NCI-H187 (cell line): ENCODE results near the gene KBTBD4.
A peak's percentile ranks its signal among the peaks of the same experiment; 100 is the strongest.

Experiments used
- DNase-seq, 2 experiments: peaks; one replicate each; lab custom pipeline; 2025; lab: John Stamatoyannopoulos, UW

Gene KBTBD4

DNA sequence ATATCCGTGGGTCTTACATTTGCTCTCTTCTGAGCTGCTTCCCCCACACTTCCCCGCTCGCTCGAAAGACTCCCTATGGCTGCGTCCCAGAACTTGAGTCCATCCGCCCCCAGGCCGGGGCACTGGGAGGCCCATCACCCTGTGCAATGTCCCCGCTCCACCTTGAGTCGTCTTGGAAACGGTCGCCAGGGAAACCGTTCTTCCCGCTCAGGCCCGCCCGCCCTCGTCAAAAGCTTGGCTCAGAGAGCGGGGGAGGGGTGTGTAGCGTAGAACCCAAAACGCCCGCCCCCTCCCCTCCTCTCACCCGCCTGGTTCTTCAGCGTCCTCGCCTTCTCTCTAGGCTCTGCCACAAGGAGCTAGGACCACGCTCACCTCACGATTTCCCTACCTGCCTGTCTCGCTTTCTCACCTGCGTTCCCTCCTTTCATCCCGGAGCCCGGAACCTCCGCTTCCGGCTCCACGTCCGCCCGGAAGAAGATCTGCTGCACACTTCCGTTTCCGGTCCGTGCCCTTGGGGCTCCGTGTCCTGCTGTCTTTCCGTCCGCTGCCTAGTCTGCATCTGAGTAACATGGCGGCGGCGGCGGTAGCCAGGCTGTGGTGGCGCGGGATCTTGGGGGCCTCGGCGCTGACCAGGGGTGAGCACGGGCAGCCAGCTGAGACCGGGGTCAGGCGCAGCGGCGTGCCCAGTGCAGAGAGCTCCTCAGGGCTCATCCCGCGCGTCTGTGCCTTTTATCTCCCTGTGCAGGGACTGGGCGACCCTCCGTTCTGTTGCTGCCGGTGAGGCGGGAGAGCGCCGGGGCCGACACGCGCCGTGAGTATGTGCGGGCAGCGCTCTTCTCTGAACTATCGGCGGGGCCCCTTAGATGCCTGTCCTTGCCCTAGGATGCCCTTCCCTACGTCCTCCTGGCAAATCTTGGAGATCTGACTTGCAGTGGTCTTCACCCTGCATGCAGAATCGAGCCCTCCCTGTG, at the start of gene KBTBD4, which contains the start of gene NDUFS3:
KBTBD4 (minus strand) TSS at position 447 of the 971 bp plus-strand sequence; CDS start at position 428, 19 bp downstream.
NDUFS3 (plus strand) TSS at position 551 of the 971 bp plus-strand sequence; CDS start at position 569, 18 bp downstream.
- peak; percentile 76 to 99 for DNase-seq

DNA sequence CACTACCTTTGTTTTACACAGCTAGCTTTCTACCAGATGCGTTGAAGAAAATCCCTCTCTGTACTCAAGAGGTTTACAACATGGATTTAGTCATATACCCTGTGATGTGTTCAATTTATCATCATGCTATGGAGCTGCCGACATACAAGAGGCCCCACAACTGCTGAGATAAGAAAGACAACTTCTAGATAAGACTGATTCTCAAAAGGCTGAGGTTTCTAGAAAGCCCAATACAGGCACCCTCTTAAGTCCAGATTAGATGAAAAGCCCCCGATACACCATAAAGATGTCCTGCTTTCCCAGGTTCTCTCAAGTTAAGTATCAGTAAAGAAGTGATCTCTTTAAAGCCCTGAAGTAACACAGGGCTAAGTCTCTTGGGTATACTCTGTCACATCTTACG, 49.3 kb upstream of the KBTBD4 start:
- DNase-seq, result no peak

DNA sequence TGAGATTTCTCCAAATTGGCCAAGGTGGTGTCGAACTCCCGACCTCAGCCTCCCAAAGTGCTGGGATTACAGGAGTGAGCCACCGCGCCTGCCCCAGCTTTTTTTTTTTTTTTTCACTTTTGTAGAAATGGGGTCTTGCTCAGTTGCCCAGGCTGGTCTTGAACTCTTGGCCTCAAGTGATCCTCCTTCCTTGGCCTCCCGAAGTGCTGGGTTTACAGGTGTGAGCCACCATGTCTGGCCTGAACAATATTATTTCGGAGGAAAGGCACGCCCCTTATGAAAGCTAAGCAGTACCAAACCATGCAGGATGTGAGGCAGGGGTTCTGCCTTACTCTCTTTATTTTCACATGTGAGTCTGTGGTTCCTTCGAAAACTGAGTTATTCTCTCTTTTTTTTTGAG, 47.5 kb upstream of the KBTBD4 start:
- no peak for DNase-seq

DNA sequence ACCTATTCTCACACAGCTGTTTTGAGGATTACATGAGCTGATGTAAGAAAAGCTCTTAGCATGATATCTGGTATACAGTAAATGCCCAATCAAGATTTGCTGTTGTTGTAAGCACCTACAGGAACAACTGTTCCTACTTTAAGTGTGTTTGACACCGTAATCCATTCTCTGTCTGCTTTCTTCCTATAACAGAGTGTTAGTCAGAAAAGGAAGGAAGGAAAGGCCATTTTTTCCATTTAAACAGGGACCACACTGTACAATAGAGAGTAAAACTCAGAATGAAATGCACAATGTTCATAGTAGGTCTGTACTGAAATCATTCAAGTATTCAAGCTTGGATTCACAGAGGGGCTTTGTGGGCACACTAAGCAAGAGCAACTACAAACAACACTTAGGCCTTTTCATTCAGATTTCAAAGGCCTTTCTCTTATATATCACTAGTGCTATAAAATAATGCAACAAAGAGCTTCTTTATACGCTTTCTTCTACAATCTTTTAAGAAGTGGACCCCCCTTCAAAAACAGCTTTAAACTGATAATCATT, 42.1 kb upstream of the KBTBD4 start:
- DNase-seq, result no peak

DNA sequence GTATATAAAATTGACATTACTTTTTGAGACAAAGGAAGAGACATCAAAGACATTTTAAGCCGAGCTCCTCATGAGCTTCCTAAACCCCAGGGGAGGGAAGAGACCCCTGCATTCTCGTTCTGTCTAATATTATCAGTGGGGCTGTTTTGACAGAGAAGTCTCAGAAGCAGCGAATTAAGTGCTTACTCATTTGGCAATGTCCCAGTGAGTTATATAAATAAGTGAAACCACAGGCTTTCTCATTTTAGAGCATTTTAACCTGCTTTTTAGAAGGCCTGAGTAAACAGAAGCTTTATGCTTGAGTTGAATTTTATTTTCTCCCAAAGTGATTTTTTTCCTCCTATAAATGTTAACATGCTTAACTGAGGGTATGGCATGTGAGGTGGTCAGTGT, 38.6 kb upstream of the KBTBD4 start:
- no peak for DNase-seq

DNA sequence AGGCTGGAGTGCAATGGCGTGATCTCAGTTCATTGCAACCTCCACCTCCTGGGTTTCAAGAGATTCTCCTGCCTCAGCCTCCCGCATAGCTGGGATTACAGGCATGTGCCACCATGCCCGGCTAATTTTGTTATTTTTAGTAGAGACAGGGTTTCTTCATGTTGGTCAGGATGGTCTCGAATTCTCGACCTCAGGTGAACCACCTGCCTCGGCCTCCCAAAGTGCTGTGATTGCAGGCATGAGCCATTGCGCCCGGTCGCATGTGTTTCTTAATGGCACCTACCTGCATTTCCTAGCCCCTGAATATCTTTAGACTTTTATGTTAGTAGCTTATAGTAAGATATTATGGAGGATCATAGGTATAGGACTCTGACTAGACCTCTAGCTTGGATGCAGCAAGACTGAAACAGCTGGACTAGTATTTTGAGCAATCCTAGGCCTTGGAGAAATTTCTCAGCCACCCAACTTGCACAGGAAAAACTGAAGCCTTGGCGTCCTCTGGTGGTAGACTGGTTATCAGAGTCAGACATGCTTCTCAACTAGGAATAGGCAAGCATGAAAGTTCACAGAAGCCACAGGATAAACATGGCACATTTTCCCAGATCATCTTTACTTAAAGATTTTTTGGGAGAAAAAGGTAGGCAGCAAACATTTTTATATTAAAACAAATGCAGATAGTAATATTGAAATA, 38.1 kb upstream of the KBTBD4 start:
- no peak for DNase-seq

DNA sequence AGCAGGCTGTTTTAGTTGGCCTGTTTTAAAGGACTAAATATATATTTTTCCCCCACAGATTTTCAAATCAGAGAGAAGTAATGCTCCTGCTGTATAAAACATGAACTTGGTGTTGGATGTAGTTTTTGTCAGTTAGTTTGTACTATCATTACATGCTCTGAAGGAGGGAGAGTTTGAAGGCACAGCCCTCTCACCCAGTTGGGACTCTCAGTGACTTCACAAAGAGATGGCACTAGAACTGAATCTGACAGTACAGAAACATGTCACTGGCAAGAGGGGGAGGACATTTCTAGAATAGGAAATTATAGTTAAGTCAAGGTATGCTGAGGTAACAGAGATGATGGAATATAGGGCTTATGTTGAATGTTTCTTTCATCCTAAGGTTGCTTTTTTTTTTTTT, 36.5 kb upstream of the KBTBD4 start:
- no peak for DNase-seq

DNA sequence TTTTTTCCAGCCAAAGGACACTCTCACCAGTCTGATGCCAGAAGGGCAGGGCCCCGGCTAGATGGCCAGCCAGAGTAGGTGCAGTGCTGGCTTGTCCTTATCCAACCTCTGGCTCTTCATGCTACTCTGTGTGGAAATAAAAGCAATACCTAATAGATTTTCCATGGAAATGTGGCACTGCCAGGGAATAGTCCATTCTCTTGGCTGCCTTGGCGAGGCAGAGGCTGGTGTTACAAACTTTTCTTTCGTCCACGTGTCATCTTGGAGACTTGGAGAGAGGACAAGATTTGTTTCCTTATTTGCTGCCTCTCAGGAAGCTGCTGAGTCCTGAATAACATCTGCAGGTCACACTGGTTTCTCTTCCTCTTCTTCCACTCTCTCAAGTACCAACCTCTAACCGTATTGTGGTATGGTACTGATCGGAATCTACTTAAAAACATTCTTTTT, 32.6 kb upstream of the KBTBD4 start:
- DNase-seq, result no peak

DNA sequence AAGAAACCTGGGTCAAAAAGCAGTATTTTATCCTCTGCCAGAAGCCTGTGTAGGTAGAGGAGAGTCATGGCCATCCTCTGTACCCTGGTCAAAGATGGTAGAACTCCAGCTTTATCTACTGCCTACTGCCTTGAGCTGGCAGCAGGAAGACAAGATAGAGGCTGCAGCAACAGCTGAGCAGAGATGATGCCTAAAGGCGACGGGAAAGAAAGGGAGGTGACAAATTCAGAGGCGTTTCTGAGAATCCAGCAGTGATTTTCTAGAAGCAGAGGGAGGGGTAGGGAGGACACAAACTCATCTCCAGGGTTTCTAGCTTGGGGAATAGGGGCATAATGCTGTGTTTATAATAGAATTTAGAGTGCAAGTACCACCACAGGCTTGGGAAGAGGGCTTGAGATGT, 30.9 kb upstream of the KBTBD4 start:
- DNase-seq, result no peak

DNA sequence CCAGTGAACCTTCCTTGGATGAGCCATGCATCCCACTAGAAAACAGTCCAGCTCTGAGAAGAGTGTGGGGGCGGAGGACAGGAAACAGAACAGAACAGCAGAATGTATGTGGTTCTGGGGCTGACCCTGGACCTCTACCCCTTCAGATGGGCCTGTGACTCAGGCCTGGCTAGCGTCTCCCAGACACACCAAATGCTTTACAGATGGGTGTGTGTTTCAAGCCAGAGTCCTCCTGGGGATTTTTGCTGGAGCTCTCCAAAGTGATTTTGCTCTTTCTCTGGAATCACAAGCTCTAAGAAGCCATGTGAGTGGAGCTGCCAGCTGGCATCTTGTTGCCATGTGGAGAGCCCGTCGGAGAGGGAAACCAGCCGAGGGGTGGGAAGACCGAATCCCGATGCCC, 28.6 kb upstream of the KBTBD4 start:
- no peak for DNase-seq

DNA sequence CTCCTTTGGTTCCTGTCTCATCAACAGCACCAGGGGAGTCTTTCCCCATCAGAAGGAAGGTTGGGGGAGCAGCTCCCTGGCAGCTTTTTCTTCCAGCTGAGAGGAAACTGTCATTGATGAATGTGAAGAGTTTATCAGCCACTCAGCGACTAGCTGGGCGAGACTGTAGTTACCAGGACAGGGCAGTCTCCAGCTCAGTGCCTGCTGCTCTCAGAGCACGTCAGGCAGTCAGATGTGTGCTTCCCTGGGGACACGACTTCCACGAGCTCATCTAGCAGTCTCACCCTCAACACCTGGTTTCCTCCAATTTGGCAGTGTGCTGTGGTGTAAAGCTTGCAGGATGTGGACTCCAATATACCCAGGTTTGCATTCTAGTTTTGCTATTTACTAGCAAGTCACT, 28.0 kb upstream of the KBTBD4 start:
- no peak for DNase-seq

DNA sequence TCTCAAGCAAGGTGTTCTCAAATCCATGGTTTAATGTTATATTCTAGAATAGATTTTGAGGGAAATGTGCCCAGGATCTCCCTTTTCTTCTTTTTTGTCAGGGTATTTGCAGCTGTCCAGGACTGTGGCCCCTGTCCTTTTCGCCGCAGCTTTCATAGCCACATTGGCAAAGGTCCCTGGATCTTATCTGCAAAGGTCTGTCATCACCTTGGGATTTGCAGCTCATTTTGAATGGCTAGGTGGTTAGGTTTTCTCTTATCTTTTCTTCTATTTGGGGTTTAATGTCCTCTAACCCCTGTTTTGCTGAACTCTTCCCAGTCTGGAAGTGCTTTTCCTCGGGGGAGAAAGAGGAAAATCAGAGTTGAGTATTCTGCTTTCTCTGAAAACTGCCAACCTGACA, 27.2 kb upstream of the KBTBD4 start:
- DNase-seq, result no peak

DNA sequence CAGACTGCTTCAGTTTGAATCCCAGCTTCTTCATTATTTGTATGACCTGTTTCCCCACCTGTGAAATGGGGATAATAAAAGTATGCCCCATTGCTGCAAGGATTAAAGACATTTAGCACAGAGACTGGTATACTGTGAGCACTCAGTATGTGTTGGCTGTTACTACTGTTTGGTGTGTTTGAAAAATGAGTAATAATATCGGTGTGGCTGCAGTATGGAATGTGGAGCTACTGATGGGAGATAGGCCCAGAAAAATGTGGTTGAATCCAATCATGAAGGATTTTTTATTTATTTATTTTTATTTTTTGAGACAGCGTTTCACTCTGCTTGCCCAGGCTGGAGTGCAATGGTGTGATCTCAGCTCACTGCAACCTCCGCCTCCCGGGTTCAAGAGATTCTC, 24.5 kb upstream of the KBTBD4 start:
- no peak for DNase-seq

DNA sequence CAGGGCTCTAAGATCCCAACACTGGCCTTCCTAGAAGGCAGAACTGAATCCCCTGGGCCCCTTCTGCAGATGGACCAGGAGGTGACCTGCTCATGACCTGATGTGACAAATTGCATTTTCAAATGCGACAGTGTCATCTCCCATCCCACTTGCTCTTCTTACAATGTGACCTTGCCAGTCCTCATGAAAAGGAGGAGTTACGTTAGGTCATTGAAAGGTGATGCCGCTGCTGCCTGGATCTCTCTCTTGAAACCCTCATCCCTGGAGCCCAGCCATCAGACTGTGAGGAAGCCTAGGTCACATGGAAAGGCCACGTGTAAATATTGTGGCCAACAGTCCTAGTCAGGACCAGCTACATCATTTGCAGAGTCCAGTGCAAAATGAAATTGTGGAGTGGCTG, 21.1 kb upstream of the KBTBD4 start:
- DNase-seq, result no peak

DNA sequence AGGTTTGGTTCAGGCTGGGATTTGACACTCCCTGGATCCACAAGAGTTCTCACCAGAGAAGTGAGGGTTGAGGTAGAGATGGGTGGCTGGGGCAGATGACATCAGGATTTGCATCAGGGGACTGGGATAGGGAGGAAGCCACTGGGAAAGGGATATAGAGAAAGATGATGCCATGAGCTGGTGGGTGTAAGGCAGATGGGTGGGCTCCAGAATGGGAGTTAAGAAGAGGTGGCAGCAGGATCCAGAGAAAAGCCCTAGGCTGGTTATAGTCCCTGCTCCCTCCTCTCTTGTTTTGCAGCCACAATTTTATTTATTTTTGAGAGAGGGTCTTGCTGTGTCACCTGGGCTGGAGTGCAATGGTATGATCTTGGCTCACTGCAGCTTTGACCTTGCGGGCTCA, 17.2 kb upstream of the KBTBD4 start:
- no peak for DNase-seq

DNA sequence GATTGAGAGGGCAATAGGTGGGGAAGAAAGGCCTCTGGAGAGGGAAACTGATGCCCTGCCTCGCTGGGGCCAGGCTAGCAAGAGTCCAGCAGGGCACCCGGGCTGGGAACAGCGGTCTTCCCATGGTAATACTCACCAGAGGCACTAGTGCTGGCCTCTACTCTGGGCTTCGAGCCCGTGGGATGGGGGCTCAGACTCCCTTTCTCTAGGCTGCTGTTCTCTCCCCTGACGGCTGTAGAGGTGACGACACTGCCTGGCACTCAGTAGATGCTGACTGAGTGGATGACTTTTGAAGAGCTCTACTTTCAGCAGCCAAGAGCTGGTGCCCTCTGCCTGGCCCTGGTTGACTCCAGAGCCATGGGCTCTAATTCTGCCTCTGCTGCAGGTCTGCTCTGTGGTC, 16.3 kb upstream of the KBTBD4 start:
- DNase-seq, result no peak

DNA sequence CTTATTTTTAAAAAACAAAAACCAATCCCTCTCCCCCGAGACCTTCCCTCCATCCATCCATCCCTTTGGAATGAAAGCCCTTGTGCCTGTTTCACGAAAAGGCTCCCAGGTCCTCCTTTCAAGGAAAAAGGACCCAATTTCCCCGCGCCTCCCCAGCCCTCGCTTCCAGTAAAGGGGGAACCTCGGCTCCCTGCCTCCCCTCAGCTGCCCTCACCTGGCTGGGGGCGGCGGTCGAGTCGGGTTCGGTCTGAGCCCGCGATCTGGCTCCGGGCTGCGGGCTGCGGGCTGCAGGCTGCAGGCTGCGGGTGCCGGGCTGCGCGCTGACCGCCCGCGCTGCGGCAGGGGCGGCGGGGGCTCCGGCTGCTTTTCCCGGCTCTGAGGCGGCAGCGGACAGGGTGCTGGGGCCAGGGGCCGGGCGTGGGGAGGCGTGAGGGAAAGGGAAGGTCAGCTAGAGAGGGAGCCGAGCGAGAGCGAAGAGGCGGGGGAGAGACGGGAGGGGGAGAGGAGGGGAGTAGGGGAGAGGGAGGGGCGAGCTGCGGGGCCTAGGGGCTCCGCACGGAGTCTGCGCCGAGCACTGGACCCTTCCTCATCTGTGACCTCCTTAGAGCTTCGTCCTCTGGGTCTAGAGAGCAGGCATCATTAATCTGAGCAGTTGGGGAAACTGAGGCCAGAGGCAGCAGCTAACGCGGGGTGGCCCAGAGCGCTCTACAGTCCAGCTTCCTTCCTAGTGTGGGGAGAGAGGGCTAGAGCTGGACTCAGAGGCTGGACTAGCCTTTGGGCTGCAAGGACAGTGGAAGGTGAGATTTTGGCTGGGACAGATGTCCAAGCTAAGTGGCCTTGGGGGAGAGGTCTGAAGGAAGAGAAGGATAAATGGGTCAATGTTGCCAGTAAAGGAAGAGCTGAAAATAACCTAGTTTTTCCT, 15.4 kb upstream of the KBTBD4 start, which contains the start of gene C1QTNF4:
C1QTNF4 (minus strand) TSS at position 478 of the 922 bp plus-strand sequence. CDS start 3,601 bp downstream, outside the sequence.
- no peak for DNase-seq

DNA sequence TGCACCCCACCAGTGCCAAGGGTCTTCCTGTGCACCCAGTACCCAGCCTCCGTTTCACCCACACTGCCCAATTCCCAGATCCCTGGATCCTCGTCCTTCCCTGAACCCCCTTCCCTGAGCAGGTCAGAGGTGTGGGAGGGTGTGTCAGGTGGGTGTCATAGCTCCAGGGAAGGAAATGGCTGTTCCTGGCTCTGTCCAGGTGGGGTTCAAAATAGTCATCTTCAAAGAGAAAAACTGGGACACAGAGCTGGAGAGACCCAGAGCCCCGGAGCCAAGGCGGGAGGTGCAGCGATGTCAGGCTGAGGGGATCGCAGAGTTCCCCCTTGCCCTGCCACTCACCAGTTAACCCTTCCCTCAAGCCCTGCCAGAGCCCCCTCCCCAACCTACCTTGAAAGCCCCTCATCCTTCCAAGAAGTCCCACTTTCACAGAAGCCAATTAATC, 14.7 kb upstream of the KBTBD4 start:
- no peak for DNase-seq

DNA sequence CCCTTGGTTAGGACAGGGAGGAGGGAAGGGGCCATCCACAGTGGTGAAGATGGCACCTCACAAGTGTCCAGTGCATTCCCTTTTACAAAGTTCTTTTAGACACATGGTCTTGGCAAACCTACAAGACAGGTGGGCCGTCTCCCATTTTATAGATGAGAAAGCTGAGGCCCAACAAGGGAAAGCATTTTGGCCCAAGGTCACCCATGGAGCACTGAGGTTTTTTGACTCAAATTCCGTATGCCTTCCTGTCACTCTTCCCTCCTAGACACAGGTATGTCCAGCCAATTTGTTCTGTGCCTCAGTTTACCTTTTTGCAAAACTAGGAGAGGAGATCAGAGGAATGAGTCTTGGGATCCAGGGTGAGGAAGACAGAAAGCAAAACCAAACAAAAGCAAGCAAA, 14.2 kb upstream of the KBTBD4 start:
- DNase-seq, result no peak

DNA sequence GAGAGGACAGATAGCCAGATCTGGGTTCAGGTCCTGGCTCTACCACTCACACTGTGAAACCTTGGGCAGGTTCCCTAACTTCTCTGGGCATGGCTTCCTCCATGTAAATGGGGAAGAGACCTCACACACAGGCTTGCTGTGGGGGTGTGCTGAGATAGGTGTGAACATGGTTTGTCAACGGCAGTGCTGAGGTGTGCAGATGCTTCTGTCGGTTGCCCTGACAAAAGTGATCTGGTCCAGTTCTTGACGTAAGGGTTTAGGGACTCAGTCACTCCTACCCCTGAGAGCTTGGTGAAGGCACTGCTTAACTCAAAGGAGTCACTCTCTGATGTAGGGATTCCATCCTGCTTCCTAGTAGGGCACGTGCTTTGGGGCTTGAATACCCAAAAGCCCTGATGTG, 13.5 kb upstream of the KBTBD4 start:
- DNase-seq, result no peak

DNA sequence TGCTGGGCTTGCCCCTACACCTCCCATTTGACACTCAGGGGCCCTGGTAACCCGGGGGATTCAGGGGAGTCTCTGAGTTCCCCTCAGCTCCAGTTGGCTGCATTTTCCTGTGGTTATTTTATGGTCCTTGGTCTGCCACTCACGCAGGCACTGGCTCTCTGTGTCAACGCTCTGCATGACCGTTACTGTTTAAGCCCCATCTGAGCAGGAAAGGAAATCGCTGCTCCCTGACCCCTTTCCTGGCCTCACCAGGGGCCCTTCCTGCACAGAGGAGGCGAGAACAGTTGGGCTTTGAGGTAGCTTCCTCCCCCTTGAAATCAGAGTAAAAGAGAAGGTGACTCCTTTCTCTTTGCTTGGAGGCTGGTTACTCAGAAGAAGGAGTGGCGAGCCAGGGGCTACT, 13.0 kb upstream of the KBTBD4 start:
- no peak for DNase-seq
